Liver (tissue), 9 donors: ENCODE measurements around the gene ADK. TPM values are rescaled to one million over a fixed set of nuclear protein-coding genes. Genes with fewer than 3 reads are reported as not detected.

ENCODE experiments used
- DNase-seq: peaks from one replicate; pipeline ENCODE4 v3.0.0-alpha.2; 2017; ENCODE audit warnings: low spot score
- H3K27ac ChIP-seq, 2 donors: one replicate each; pipeline ENCODE4 v1.7.0; 2013; ENCODE audit warnings: inconsistent platforms in 2 of 2, low read length in 2 of 2, control low read depth in 1 of 2, low read depth in 1 of 2, mild to moderate bottlenecking in 1 of 2
- H3K27me3 ChIP-seq, 4 donors: one replicate each; pipeline versions ENCODE4 v1.6.1 to v1.7.0; 2013; ENCODE audit warnings: low read length in 3 of 4, inconsistent platforms in 1 of 4, mild to moderate bottlenecking in 1 of 4, moderate library complexity in 1 of 4; ENCODE audit not compliant: control insufficient read depth in 4 of 4, insufficient read depth in 4 of 4
- H3K36me3 ChIP-seq, 4 donors: one replicate each; pipeline versions ENCODE4 v1.6.1 to v1.7.0; 2013; ENCODE audit warnings: low read length in 3 of 4, mild to moderate bottlenecking in 3 of 4, low read depth in 1 of 4, moderate library complexity in 1 of 4; ENCODE audit not compliant: control insufficient read depth in 4 of 4, insufficient read depth in 3 of 4
- H3K4me1 ChIP-seq, 4 donors: one replicate each; pipeline versions ENCODE4 v1.6.1 to v1.7.0; 2013; ENCODE audit warnings: low read length in 3 of 4, mild to moderate bottlenecking in 3 of 4, moderate library complexity in 1 of 4; ENCODE audit not compliant: control insufficient read depth in 4 of 4, insufficient read depth in 4 of 4
- H3K4me3 ChIP-seq, 3 donors: one replicate each; pipeline versions ENCODE4 v1.6.1 to v1.7.0; 2013; ENCODE audit warnings: low read length in 3 of 3, control low read depth in 1 of 3, low read depth in 1 of 3, mild to moderate bottlenecking in 1 of 3
- H3K9ac ChIP-seq, 2 donors: one replicate each; pipeline ENCODE4 v1.7.0; 2013; ENCODE audit warnings: low read length in 2 of 2, mild to moderate bottlenecking in 2 of 2, moderate library complexity in 2 of 2, control low read depth in 1 of 2, low read depth in 1 of 2
- H3K9me3 ChIP-seq, 4 donors: one replicate each; pipeline versions ENCODE4 v1.6.1 to v1.7.0; 2013; ENCODE audit warnings: low read length in 3 of 4; ENCODE audit not compliant: control insufficient read depth in 4 of 4
- EGR1 ChIP-seq, 2 donors: IDR thresholded peaks; 2 replicates each; pipeline ENCODE4 v1.6.1; 2016 to 2018; ENCODE audit warnings: antibody characterized with exemption in 2 of 2, low read depth in 2 of 2
- FOXA1 ChIP-seq: IDR thresholded peaks from 2 replicates; pipeline ENCODE4 v1.6.1; 2016; ENCODE audit warnings: antibody characterized with exemption
- GABPA ChIP-seq, 2 donors: IDR thresholded peaks in 1 of 2; conservative IDR thresholded peaks in 1 of 2; 2 replicates each; pipeline ENCODE4 v1.6.1; 2016; ENCODE audit warnings: antibody characterized with exemption in 2 of 2, mild to moderate bottlenecking in 1 of 2, moderate library complexity in 1 of 2
- HNF4A ChIP-seq, 2 donors: conservative IDR thresholded peaks; 2 replicates each; pipeline ENCODE4 v1.6.1; 2016; ENCODE audit warnings: antibody characterized with exemption in 2 of 2, mild to moderate bottlenecking in 2 of 2
- HNF4G ChIP-seq: IDR thresholded peaks from 2 replicates; pipeline ENCODE4 v1.6.1; 2016; ENCODE audit warnings: antibody characterized with exemption
- JUND ChIP-seq, 2 donors: IDR thresholded peaks; 2 replicates each; pipeline ENCODE4 v1.6.1; 2016; ENCODE audit warnings: antibody characterized with exemption in 2 of 2
- NR2F2 ChIP-seq: IDR thresholded peaks from 2 replicates; pipeline ENCODE4 v1.6.1; 2016; ENCODE audit warnings: antibody characterized with exemption
- RAD21 ChIP-seq, 2 donors: IDR thresholded peaks; 2 replicates each; pipeline ENCODE4 v1.6.1; 2016; ENCODE audit warnings: antibody characterized with exemption in 2 of 2, mild to moderate bottlenecking in 2 of 2
- RXRA ChIP-seq, 2 donors: IDR thresholded peaks; 2 replicates each; pipeline ENCODE4 v1.6.1; 2017 to 2018; ENCODE audit warnings: antibody characterized with exemption in 2 of 2, mild to moderate bottlenecking in 1 of 2
- SP1 ChIP-seq: IDR thresholded peaks from 2 replicates; pipeline ENCODE4 v1.6.1; 2018; ENCODE audit warnings: antibody characterized with exemption, mild to moderate bottlenecking
- TAF1 ChIP-seq: conservative IDR thresholded peaks from 2 replicates; pipeline ENCODE4 v1.6.1; 2016; ENCODE audit warnings: antibody characterized with exemption, mild to moderate bottlenecking
- YY1 ChIP-seq: IDR thresholded peaks from 2 replicates; pipeline ENCODE4 v1.6.1; 2016; ENCODE audit warnings: antibody characterized with exemption, mild to moderate bottlenecking
- WGBS: extraction: QIAGEN DNeasy Blood & Tissue Kit; methylation state at CpG from one replicate; pipeline ENCODE4 v1.1.7; 2013; 5-methylcytosine and 5-hydroxymethylcytosine counted together
- polyA plus RNA-seq, 2 donors: library from polyadenylated mRNA; stranded (reverse) in 1 of 2; unstranded in 1 of 2; fragments of 200-250 nt in 1 of 2; fragments of >200 nt in 1 of 2; fragmentation: Nextera tagmentation in 1 of 2; extraction: Ambion mirVana in 1 of 2; gene quantifications; one replicate each; pipeline versions ENCODE4 v1.2.1 to v1.2.3, GENCODE V29; 2013 to 2015
- total RNA-seq, 2 donors: library from RNA; depleted of rRNA; stranded (reverse); fragments of >200 nt; gene quantifications; one replicate each; pipeline ENCODE4 v1.2.3, GENCODE V29; 2014
- TF ChIP-seq, protein P1 (sequence below): IDR thresholded peaks from 2 replicates; pipeline ENCODE4 v1.6.1; 2016; ENCODE audit warnings: antibody characterized with exemption
- TF ChIP-seq, protein P2 (sequence below): IDR thresholded peaks from 2 replicates; pipeline ENCODE4 v1.6.1; 2016; ENCODE audit warnings: antibody characterized with exemption, mild to moderate bottlenecking
- TF ChIP-seq, protein P3 (sequence below): IDR thresholded peaks from 2 replicates; pipeline ENCODE4 v1.6.1; 2016; ENCODE audit warnings: antibody characterized with exemption
- donor health status: healthy.
- donor health status: healthy.
- donor health status: healthy.
- donor health status: healthy.
- donor health status: healthy.

Gene ADK
- total and polyA plus RNA-seq, 4 donors = 18.0 to 110 (median 65.5) TPM

DNA sequence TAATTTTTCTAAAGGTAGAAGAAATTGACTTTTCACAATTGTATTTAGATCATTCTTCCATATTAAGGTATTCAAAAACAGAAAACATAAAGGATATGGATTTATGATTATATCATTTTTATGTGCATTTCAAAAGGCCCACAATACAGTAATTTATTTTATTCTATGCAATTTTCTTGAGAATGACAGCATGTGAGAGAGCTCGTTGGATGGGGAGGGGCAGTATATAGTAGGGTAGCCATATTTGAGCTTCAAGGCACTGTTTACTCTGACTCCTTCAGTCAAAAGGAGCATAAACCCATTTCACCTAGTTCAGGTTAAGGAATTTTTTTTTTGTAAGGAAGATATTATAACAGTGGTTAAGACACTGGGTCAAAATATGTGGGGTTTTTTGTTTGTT, 534.5 kb downstream of the ADK start:
- Histone ChIP-seq H3K9me3 (no peaks in the 10 kb centered on the region), H3K27ac (no peak overlapping the region), H3K4me3 (no peak overlapping the region), H3K27me3 (no peaks in the 10 kb centered on the region), H3K9ac (no peak overlapping the region), H3K4me1 (peaks cover 0 to 10% (median under 1%) of the 10 kb centered on the region in 4 donors), H3K36me3 (peaks cover 0 to 4% (median 1%) of the 10 kb centered on the region in 4 donors)
- TF ChIP-seq RAD21 (IDR thresholded peaks at IDR 0.05) (no peak), JUND (IDR thresholded peaks at IDR 0.05) (no peak)
- DNase-seq = no peak
- WGBS = 84% methylated on average over 1 of the region's 1 CpG

DNA sequence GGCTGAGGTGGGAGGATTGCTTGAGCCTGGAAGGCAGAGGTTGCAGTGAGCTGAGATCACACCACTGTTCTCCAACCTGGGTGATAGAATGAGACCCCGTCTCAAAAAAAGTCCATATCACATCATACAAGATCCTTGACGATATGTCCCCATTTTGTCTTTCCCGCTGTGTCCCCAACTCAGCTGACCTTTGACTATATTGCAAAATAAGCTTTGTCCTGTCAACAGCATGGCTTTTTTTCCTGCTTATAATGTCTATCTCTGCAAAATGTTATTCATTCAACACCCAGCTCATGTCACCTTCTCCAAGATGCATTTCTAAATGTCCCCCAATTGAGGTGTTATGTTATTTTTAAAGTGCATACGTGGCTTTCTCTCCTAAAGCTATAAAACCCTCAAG, 539.4 kb downstream of the ADK start:
- Histone ChIP-seq H3K27ac (no peak overlapping the region), H3K9ac (no peak overlapping the region), H3K27me3 (no peaks in the 10 kb centered on the region), H3K4me3 (no peak overlapping the region), H3K4me1 (no peaks in the 10 kb centered on the region), H3K36me3 (peaks cover 0 to 4% (median 1%) of the 10 kb centered on the region in 4 donors), H3K9me3 (no peaks in the 10 kb centered on the region)
- WGBS = 74% methylated on average over 4 of the region's 4 CpGs
- no peak for DNase-seq
- TF ChIP-seq JUND (IDR thresholded peaks at IDR 0.05) (no peak), RAD21 (IDR thresholded peaks at IDR 0.05) (peak; percentile 16 to 20), FOXA1 (no peak), YY1 (peak; percentile 43), RXRA (IDR thresholded peaks at IDR 0.05) (peak; percentile 38 to 76), HNF4A (conservative IDR thresholded peaks at IDR 0.05) (peak; percentile 49 to 59), NR2F2 (no peak), GABPA (IDR thresholded peaks at IDR 0.05 in 1 of 2, conservative IDR thresholded peaks at IDR 0.05 in 1 of 2) (no peak), HNF4G (no peak), TAF1 (no peak), EGR1 (IDR thresholded peaks at IDR 0.05; ENCODE audit: low read depth in 2 of 2) (no peak), SP1 (no peak)
- TF ChIP-seq, protein P1, sequence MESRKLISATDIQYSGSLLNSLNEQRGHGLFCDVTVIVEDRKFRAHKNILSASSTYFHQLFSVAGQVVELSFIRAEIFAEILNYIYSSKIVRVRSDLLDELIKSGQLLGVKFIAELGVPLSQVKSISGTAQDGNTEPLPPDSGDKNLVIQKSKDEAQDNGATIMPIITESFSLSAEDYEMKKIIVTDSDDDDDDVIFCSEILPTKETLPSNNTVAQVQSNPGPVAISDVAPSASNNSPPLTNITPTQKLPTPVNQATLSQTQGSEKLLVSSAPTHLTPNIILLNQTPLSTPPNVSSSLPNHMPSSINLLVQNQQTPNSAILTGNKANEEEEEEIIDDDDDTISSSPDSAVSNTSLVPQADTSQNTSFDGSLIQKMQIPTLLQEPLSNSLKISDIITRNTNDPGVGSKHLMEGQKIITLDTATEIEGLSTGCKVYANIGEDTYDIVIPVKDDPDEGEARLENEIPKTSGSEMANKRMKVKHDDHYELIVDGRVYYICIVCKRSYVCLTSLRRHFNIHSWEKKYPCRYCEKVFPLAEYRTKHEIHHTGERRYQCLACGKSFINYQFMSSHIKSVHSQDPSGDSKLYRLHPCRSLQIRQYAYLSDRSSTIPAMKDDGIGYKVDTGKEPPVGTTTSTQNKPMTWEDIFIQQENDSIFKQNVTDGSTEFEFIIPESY = no peak
- TF ChIP-seq, protein P2, sequence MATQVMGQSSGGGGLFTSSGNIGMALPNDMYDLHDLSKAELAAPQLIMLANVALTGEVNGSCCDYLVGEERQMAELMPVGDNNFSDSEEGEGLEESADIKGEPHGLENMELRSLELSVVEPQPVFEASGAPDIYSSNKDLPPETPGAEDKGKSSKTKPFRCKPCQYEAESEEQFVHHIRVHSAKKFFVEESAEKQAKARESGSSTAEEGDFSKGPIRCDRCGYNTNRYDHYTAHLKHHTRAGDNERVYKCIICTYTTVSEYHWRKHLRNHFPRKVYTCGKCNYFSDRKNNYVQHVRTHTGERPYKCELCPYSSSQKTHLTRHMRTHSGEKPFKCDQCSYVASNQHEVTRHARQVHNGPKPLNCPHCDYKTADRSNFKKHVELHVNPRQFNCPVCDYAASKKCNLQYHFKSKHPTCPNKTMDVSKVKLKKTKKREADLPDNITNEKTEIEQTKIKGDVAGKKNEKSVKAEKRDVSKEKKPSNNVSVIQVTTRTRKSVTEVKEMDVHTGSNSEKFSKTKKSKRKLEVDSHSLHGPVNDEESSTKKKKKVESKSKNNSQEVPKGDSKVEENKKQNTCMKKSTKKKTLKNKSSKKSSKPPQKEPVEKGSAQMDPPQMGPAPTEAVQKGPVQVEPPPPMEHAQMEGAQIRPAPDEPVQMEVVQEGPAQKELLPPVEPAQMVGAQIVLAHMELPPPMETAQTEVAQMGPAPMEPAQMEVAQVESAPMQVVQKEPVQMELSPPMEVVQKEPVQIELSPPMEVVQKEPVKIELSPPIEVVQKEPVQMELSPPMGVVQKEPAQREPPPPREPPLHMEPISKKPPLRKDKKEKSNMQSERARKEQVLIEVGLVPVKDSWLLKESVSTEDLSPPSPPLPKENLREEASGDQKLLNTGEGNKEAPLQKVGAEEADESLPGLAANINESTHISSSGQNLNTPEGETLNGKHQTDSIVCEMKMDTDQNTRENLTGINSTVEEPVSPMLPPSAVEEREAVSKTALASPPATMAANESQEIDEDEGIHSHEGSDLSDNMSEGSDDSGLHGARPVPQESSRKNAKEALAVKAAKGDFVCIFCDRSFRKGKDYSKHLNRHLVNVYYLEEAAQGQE = no peak
- TF ChIP-seq, protein P3, sequence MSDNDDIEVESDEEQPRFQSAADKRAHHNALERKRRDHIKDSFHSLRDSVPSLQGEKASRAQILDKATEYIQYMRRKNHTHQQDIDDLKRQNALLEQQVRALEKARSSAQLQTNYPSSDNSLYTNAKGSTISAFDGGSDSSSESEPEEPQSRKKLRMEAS = no peak
